Measurements from ENCODE around the gene WAC. TPM values are rescaled to one million over a fixed set of nuclear protein-coding genes. Genes with fewer than 3 reads are reported as not detected.

The WAC gene
- total RNA-seq, 2 experiments from 2014 or later = 111 to 121 TPM

GRCh38 chr10:28627102-28627501 lies 94.2 kb downstream of the WAC start:
- H3K9me2 ChIP-seq (ENCODE audit: insufficient read depth, low read length) = no peaks in the 10 kb centered on the region
- no peak for TF ChIP-seq EZH2phosphoT487 (IDR thresholded peaks at IDR 0.05; ENCODE audit: borderline replicate concordance, low read depth, low read length)
- TF ChIP-seq CTCF (conservative IDR thresholded peaks at IDR 0.05; ENCODE audit: low read length) = no peak
- CTCF ChIA-PET (ENCODE audit: unreplicated experiment) = no interaction called here
- POLR2A ChIA-PET = no interaction called here
- intact Hi-C loops (cut with micrococcal nuclease; ENCODE audit: unreplicated experiment) = loop anchor here (10.0 kb wide), 1 partner anchor 192 kb away; no protein-coding TSS in a partner anchor
- 0 out of 2 replicates have a peak, but pooled peaks cover 5% of the 10 kb centered on the region for H4K20me1 ChIP-seq (ENCODE audit: insufficient read depth, low read length)
- no peaks in the 10 kb centered on the region for H3K79me2 ChIP-seq (ENCODE audit: insufficient read depth, low read depth, low read length)
- H3K9me3 ChIP-seq (ENCODE audit: low read length) = no peaks in the 10 kb centered on the region
- no peak overlapping the region for H2AFZ ChIP-seq (ENCODE audit: low read length)
- no peaks in the 10 kb centered on the region for H3K4me1 ChIP-seq (ENCODE audit: insufficient read depth, low read length, poor library complexity, severe bottlenecking)
- H3K4me2 ChIP-seq (ENCODE audit: low read length) = no peak overlapping the region
- no TSS peak for BruUV-seq (replicated peaks)
- H3K27ac ChIP-seq (ENCODE audit: low read depth, low read length, poor library complexity, severe bottlenecking) = no peak overlapping the region
- no peak for DNase-seq (ENCODE audit: low spot score)
- H3K4me3 ChIP-seq (ENCODE audit: low read depth, low read length, poor library complexity, severe bottlenecking) = no peak overlapping the region
- H3K36me3 ChIP-seq (ENCODE audit: insufficient read depth, low read length) = peaks cover 6% of the 10 kb centered on the region

GRCh38 chr10:28628184-28628893 lies 95.4 kb downstream of the WAC start:
- Histone ChIP-seq H3K4me3 (ENCODE audit: low read depth, low read length, poor library complexity, severe bottlenecking) (no peak overlapping the region), H3K36me3 (ENCODE audit: insufficient read depth, low read length) (no peaks in the 10 kb centered on the region; the same call in 1 of the 2 replicates), H2AFZ (ENCODE audit: low read length) (no peak overlapping the region), H3K9me3 (ENCODE audit: low read length) (no peaks in the 10 kb centered on the region), H3K9me2 (ENCODE audit: insufficient read depth, low read length) (no peaks in the 10 kb centered on the region), H3K4me2 (ENCODE audit: low read length) (no peak overlapping the region), H4K20me1 (ENCODE audit: insufficient read depth, low read length) (no peaks in the 10 kb centered on the region), H3K4me1 (ENCODE audit: insufficient read depth, low read length, poor library complexity, severe bottlenecking) (no peaks in the 10 kb centered on the region), H3K27ac (ENCODE audit: low read depth, low read length, poor library complexity, severe bottlenecking) (no peak overlapping the region), H3K79me2 (ENCODE audit: insufficient read depth, low read depth, low read length) (no peaks in the 10 kb centered on the region)
- intact Hi-C loops (cut with micrococcal nuclease; ENCODE audit: unreplicated experiment) = loop anchor here (10.0 kb wide), 1 partner anchor 194 kb away; no protein-coding TSS in a partner anchor
- no TSS peak for BruUV-seq (replicated peaks)
- TF ChIP-seq EZH2phosphoT487 (IDR thresholded peaks at IDR 0.05; ENCODE audit: borderline replicate concordance, low read depth, low read length) (no peak), CTCF (conservative IDR thresholded peaks at IDR 0.05; ENCODE audit: low read length) (peak; percentile 96)
- peak; percentile 76 for DNase-seq (ENCODE audit: low spot score)
- ChIA-PET POLR2A (no interaction called here), CTCF (ENCODE audit: unreplicated experiment) (no interaction called here)

- H4K20me1 ChIP-seq (ENCODE audit: insufficient read depth, low read length) = no peaks in the 10 kb centered on the region
- H3K9me2 ChIP-seq (ENCODE audit: insufficient read depth, low read length) = no peaks in the 10 kb centered on the region
- no TSS peak for BruUV-seq (replicated peaks)
- intact Hi-C loops (cut with micrococcal nuclease; ENCODE audit: unreplicated experiment) = no loop called here
- H2AFZ ChIP-seq (ENCODE audit: low read length) = no peak overlapping the region
- no peaks in the 10 kb centered on the region for H3K36me3 ChIP-seq (ENCODE audit: insufficient read depth, low read length)
- no peaks in the 10 kb centered on the region for H3K79me2 ChIP-seq (ENCODE audit: insufficient read depth, low read depth, low read length)
- H3K9me3 ChIP-seq (ENCODE audit: low read length) = no peaks in the 10 kb centered on the region
- no peaks in the 10 kb centered on the region for H3K4me1 ChIP-seq (ENCODE audit: insufficient read depth, low read length, poor library complexity, severe bottlenecking)
- H3K4me3 ChIP-seq (ENCODE audit: low read depth, low read length, poor library complexity, severe bottlenecking) = no peak overlapping the region
- ChIA-PET POLR2A (no interaction called here), CTCF (ENCODE audit: unreplicated experiment) (no interaction called here)
- H3K27ac ChIP-seq (ENCODE audit: low read depth, low read length, poor library complexity, severe bottlenecking) = no peak overlapping the region
- no peak overlapping the region for H3K4me2 ChIP-seq (ENCODE audit: low read length)
- DNase-seq (ENCODE audit: low spot score) = no peak
- no peak for TF ChIP-seq EZH2phosphoT487 (IDR thresholded peaks at IDR 0.05; ENCODE audit: borderline replicate concordance, low read depth, low read length)
- no peak for TF ChIP-seq CTCF (conservative IDR thresholded peaks at IDR 0.05; ENCODE audit: low read length)
Observed at GRCh38 chr10:28631896-28632583, 99.1 kb downstream of the WAC start.
